Measurements from ENCODE around the gene FLII. TPM values are rescaled to one million over a fixed set of nuclear protein-coding genes. Genes with fewer than 3 reads are reported as not detected.

Gene FLII
- total and polyA plus RNA-seq, 8 donors, result 142 to 282 (median 173) TPM

- intact Hi-C loops (cut with DNase I), result no loop called here
- no peak for TF ChIP-seq CTCF (IDR thresholded peaks at IDR 0.05)
- no peak for ATAC-seq
- WGBS, 2 donors, result 94 to 96% methylated on average over 11 of the region's 11 CpGs
- no peak for FAIRE-seq
- no peak overlapping the region for H3K4me3 ChIP-seq
- H3K36me3 ChIP-seq, result peaks cover 7 to 55% (median 19%) of the 10 kb centered on the region in 3 donors
- H3K9me3 ChIP-seq, result no peaks in the 10 kb centered on the region
- no peak for DNase-seq
- no peaks in the 10 kb centered on the region for H3K4me1 ChIP-seq
- no peaks in the 10 kb centered on the region for H3K27me3 ChIP-seq
- no peak overlapping the region for H3K27ac ChIP-seq
Observed at GRCh38 chr17:18285296-18285695, 26.8 kb upstream of the FLII start.

- TF ChIP-seq CTCF (IDR thresholded peaks at IDR 0.05), result no peak
- ATAC-seq, result no peak
- Histone ChIP-seq H3K4me3 (no peak overlapping the region), H3K27ac (no peak overlapping the region), H3K9me3 (no peaks in the 10 kb centered on the region), H3K4me1 (no peaks in the 10 kb centered on the region), H3K36me3 (peaks cover 7 to 74% (median 23%) of the 10 kb centered on the region in 3 donors), H3K27me3 (no peaks in the 10 kb centered on the region)
- peak in 1 of 6 donors; percentile 3 for DNase-seq
- FAIRE-seq, result no peak
- intact Hi-C loops (cut with DNase I), result no loop called here
- 94 to 95% methylated on average over 6 of the region's 6 CpGs for WGBS, 2 donors
Observed at GRCh38 chr17:18281788-18282187, 23.2 kb upstream of the FLII start.

GRCh38 chr17:18280766-18281371 is 22.3 kb upstream of the FLII start:
- no peak for TF ChIP-seq CTCF (IDR thresholded peaks at IDR 0.05)
- no peaks in the 10 kb centered on the region for H3K4me1 ChIP-seq
- H3K4me3 ChIP-seq, result no peak overlapping the region
- DNase-seq (peak in 1 of 6 donors; percentile 34), FAIRE-seq (no peak), ATAC-seq (no peak)
- peaks cover 7 to 74% (median 23%) of the 10 kb centered on the region in 3 donors for H3K36me3 ChIP-seq
- H3K27ac ChIP-seq, result no peak overlapping the region
- 51 to 58% methylated on average over 5 of the region's 5 CpGs for WGBS, 2 donors
- no peaks in the 10 kb centered on the region for H3K9me3 ChIP-seq
- intact Hi-C loops (cut with DNase I), result no loop called here
- H3K27me3 ChIP-seq, result no peaks in the 10 kb centered on the region

- FAIRE-seq (no peak), DNase-seq (peak in 1 of 6 donors; percentile 19), ATAC-seq (no peak)
- Histone ChIP-seq H3K27ac (no peak overlapping the region), H3K27me3 (no peaks in the 10 kb centered on the region), H3K36me3 (peaks cover 4 to 74% (median 23%) of the 10 kb centered on the region in 3 donors), H3K4me3 (no peak overlapping the region), H3K9me3 (no peaks in the 10 kb centered on the region), H3K4me1 (no peaks in the 10 kb centered on the region)
- no peak for TF ChIP-seq CTCF (IDR thresholded peaks at IDR 0.05)
- WGBS, 2 donors, result 95% methylated on average over 4 of the region's 4 CpGs
- intact Hi-C loops (cut with DNase I), result no loop called here
Observed at GRCh38 chr17:18280249-18280648, 21.7 kb upstream of the FLII start.

- Histone ChIP-seq H3K4me3 (no peak overlapping the region), H3K9me3 (no peaks in the 10 kb centered on the region), H3K27me3 (no peaks in the 10 kb centered on the region), H3K36me3 (peaks cover 4 to 71% (median 23%) of the 10 kb centered on the region in 3 donors), H3K4me1 (no peaks in the 10 kb centered on the region), H3K27ac (no peak overlapping the region)
- ATAC-seq (no peak), FAIRE-seq (no peak), DNase-seq (no peak)
- intact Hi-C loops (cut with DNase I), result no loop called here
- TF ChIP-seq CTCF (IDR thresholded peaks at IDR 0.05), result no peak
- WGBS, 2 donors, result 89 to 91% methylated on average over 3 of the region's 3 CpGs
Observed at GRCh38 chr17:18278867-18279266, 20.3 kb upstream of the FLII start.

Measured in pancreas (tissue), 10 donors.